Stimulated activated CD4-positive, alpha-beta T cell treated with anti-CD3 and anti-CD28 coated beads, Interleukin-4, amount 100 ng/mL, for 1 hour (primary cell): ENCODE measurements around the gene SRGAP3.

ENCODE experiments used
- DNase-seq: peaks from one replicate; pipeline ENCODE4 v3.0.0-alpha.2; 2020

The SRGAP3 gene

DNA sequence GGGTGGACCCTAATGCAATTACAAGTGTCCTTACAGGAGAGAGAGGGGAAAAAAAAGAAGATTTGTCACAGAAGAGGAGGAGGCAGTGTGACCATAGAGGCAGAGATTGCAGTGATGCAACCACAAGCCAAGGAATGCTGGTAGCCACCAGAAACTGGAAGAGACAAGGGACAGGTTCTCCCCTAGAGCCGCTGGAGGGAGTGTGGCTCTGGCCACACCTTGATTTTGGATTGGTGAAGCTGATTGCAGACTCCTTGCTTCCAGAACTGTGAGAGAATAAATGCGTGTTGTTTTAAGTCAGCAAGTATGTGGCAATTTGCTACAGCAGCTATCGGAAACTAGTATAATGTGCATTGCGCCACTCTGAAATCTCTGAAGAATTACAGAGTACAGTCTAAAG is 110.1 kb downstream of the SRGAP3 start:
- no peak for DNase-seq

DNA sequence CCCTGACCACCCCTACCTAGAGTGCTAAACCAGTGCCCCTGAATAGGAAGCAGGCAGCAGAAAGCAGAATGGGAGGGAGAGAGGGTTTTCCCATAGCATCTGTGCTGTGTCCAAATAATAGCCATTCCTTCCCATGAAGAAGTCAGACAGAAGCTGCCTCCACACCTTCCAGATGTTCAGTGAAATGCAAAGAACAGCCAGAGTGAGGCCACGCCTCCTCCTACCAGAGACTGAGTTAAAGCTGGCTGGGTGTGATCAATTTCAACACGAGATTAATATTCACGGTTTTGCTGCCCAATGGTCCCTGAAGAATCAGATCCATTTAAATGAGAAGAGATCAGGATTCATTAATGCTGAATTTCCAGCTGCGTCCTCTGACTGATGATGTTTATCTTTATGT is 111.8 kb downstream of the SRGAP3 start:
- no peak for DNase-seq

DNA sequence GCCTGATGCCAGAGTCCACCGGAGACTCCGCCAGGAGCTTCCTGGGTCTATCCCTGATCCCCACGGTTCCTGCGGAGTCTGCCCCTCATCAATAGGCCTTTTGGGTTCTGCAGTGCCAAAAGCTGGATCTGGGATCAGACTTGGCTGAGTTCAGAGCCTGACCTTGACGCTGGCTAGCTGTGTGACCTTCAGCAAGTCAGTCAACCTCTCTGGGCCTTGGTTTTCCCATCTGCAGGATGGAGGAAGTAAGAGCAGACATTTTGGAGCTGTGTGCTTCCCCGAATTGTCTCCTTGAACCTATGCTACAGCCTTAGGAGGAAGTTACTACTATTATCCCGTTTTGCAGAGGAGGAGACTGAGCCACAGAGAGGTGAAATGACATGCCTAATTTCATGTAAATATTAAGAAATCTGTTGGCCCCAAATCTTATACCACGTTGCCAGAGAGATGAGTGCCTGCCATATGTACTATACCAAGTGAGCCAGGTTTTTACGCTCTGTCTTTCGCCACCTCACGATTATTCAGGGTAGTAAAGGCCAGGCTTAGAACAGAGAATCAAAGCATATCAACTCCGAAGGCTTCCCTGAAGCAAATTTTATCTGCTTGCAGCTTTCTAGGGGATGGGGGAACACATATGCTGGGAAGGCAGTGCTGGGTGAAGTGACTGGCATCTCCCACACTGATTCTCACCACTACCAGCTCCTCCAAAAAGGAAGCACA is 112.5 kb downstream of the SRGAP3 start:
- DNase-seq, result no peak

DNA sequence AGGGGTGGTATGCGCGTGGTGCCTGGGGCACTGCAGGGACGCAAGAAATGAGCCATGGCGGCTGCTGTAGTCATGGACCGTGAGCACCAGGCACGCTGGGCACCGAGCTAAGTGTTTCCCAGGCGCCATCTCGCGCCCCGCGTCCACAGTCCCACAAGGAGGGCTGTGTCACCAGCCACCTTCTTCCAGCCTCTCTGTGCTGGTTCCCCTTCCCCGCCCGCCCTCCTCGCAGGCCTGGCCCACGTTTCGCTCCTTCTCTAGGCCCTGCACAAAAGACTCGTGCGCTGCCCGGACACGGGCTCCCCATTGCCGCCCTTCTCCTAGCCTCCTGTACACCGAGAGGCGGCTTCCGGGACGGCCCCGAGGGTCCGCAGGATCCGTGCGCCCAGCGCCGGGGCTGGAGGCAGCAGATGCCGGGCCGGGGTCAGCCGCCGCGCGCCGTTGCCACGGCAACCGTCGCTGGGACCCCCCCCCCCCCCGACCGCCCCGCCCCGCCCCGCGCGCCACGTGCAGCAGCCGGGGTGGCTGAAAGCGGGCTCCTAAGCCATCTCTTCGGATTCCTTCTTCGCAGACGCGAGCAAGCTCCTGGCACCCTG is 113.4 kb downstream of the SRGAP3 start:
- peak; percentile 9 for DNase-seq

DNA sequence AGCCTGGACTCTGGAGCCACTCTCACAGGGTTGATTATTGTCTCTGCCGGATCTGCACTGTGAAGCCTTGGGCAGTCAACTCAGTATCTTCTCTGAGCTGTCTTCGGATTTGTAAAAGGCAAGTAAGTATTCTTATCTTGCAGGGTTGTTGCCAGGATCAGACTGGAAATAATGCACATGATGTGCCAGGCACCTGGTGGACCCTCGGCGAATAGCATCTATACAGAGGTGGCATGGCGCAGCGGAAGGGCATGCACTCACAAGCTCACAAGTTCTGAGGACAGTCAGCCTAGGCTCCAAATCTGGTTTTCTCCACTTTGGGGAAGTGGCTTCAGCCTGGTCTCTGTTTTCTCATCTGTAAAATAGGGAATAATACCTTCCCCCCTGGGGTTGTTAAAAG is 113.9 kb downstream of the SRGAP3 start:
- DNase-seq, result no peak

DNA sequence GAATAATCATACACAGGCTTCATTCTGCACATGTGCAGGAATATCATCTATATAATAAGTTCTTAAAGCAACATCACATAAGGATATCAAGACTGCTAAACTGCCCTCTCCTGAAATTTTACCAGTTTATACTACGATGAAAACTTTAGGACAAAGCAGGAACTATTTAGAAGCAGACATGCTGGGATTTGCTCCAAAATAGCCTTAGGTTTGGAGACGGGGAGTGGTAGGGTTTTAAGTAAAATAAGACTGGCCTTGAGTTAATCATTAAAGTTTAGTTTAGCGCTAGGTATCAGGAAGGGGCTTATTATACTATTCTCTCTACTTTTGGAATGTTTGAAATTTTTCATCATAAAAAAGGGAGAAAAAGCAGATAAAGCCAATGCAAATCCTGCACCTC is 115.8 kb downstream of the SRGAP3 start:
- DNase-seq, result no peak

DNA sequence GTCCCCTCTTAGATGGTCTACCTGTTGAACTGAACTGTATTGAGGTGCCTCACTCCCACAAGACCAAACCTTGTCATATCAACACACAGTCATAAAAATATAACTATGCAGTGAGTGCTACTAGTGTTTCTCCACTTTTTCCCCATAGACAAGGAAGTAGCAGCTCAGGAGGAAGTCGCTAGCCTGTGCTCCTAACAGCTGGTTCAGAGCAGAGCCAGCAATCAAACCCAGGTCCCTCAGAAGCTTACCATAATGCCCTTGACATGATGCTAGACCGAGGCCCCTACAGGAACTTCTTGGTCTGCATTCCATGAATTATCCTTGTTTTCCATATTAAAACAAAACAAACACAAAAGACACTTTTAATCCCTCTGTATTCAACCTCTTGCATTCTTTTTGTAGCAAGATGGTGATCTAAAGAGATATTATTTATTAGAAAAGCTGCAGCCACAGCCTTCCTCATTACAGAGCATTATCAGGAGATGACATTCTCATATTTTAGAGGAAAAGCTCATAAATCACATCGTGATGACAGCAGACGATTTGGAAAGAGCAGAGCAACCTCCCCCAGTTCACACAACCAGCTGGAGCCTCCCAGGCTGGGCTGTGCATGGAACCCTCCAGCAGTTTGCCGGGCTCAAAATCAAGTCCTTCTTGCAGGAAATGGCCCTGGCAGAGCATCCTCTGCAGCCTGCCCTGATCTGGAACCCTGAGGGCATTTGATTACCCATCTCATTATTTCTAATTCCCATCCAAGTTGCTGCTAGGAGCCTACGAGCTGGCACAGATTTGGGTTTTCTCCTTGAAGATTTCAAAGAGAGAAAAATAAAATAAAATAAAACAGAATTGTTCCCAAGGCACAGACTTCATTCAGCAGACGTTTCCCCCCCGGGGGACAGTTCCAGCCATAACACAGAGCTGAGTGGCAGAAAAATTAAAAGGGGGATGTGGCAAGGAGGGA is 118.8 kb downstream of the SRGAP3 start:
- no peak for DNase-seq

DNA sequence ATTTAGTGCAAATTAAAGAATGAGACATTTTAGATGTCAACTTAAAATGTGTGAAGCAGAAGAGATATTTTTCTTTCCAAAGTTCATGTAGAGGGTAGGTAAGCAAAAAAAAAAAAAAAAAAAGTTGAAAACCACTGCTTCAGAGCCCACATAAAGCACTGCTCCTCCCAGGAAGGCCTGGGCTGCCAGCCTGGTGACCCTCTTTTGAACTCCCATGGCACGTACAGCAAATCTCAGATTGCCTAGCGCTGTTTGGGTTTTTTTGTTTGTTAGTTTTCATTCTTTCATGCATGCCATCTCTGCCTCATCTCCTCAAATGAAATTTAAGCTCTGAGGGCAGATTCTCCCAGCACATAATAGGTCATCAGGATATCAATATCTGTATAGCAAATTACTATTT is 120.1 kb downstream of the SRGAP3 start:
- DNase-seq, result no peak

DNA sequence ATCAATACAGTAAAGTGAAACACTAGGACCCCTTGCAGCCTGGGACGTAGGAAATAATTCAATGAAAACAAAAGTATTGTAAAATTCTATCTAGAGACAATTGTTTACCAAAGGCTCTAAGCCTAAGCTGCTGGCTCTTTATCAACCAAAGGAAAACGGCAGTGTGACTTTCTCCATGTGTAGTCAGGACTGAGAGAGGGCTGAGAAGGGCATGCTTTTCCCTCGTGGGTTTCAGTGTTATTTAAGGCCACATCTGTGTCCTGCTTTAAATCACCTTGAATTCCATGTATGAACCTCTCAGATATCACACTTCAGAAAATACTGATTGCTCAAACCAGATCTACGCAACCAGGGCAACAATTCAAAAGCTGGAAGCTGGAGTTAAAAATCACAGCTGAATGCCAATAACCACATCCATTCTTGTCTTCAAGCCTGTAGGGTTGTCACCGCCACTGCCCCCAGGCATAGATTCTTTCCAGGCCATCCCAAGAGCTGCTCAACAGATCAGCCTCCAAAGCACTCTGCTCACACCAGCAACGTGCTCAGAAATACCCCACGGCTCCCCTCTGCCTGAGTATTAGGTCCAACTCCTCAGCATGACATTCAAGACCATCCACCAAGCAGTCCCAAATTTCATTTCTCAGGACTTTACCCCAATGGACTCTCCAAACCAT is 124.0 kb downstream of the SRGAP3 start:
- DNase-seq, result no peak

DNA sequence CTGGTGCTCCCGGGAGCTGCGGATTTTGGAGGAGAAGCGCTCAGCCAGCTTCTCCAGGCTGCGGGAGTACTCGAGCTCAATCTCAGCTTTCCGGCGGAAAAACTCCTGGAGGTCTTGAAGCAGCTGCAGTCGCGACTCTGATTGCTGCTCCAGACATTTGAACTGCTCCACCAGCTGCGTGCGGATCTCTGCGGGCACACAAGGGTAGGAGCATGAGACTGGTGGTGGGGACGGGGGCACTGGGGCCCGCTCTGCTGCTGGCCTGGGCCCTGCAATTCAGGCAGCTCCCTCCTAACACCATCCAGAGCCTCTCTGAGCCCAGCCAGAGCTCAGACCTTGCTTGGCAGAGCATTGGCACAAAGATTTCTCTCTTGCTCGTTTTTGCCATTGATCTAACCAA is 124.7 kb downstream of the SRGAP3 start:
- no peak for DNase-seq

DNA sequence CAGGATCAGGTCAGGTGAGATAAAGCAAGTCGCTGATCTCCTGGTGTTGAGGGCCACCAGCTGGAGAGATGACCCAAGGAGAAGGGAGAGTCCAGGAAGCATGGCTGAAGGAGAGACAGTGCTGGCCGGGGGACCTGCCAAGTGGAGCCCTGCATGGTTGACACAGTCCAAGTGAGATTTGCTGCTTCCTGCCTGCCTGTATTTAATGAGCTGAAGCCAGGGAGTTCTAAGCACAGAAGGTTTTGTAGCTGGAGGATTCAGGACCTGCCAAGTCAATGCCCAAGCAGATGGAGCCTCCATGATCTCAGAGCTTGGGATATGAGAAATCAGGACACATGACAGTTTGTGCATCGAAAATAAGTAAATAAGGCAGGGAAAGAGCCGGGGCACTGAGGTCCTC is 125.6 kb downstream of the SRGAP3 start:
- no peak for DNase-seq

DNA sequence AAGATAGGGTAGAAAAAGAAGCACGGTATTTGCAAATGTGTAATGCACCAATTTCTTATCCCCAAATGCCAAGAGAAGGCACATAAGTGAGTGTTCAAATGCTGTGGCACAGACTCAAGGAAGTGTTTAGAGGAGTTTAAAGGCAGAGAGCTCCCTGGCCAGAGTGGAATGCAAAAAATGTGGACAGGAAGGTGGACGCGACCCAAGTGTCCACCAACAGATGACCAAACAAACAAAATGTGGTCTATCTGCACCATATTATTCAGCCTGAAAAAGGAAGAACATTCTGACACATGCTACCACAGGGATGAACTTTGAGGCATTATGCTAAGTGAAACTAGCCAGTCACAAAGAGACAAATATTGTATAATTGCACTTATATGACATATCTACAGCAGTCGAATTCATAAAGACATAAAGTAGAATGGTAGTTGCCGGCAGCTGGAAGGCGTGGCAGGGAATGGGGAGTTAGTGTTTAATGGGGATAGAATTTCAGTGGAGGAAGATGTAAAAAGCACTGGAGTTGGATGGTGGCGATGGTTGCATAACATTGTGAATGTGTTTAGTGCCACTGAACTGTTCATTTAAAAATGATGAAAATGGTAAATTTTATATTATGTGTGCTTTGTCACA is 126.6 kb downstream of the SRGAP3 start:
- DNase-seq, result no peak

DNA sequence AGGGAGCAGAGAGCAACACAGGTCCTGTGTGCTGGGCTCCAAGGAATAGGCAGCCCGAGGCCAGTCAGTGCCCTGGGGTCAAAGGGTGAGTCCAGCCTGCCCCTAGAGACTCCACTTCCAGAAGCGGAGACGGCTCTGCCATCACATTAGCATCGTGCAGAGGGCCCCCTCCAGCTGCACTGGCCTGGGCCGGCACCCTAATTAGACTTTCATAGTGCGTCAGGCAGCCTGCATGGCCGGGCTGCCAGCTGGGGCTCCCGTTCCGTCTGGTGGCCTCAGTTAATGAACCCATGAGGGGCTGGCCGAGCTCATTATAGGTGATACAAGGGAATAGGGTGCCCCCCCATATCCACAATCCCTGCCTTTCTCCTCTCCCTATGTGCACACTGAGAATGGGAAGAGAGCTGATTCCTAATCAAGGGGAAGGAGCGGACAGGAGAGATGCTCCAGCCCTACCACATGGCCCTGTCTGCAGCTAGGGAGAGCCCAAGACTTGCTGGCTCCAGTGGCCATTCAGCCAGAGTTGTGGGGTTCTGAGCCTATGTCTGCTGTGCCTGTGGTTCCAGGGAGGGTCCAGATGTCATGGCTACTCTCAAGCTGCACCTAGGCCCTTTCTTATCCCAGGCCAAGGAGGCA is 128.0 kb downstream of the SRGAP3 start:
- DNase-seq, result no peak

DNA sequence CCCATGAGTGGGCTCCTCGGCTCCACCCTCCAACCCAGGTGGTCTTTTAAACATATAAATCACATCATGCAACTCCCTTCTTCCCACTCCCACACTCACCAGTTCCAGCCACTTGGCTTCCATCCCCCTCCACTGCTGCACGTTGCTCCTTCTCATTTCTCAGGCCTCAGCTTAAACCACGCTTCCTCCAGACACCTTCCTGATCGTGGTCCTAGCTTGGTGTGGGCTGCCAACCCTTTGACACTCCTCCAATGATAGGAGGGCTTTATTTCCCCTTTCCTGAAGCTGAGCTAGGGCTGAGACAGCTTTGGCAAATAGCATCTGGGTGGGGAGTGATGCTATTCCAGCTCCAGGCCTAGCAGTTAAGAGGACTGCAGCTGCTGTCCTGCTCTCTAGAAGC is 130.1 kb downstream of the SRGAP3 start:
- no peak for DNase-seq

DNA sequence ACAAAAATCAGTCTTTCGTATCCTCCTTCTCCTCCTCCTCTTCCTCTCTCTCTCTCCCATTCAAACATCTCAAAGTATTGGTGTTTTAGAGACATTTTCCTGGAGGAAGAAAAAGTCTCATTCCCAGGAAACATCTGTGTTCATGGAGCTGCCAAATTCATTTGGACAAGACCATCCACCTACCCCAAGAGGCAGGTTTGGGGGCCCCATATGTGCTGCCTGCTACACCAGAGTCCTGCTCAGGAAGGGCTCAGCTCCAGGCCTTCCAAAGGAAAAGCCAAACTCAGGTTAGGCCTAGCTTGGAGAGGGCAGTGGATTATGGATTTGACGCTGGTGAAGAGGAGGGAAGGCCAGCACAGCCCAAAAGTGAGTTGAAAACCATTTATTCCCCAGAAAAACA is 131.2 kb downstream of the SRGAP3 start:
- no peak for DNase-seq

DNA sequence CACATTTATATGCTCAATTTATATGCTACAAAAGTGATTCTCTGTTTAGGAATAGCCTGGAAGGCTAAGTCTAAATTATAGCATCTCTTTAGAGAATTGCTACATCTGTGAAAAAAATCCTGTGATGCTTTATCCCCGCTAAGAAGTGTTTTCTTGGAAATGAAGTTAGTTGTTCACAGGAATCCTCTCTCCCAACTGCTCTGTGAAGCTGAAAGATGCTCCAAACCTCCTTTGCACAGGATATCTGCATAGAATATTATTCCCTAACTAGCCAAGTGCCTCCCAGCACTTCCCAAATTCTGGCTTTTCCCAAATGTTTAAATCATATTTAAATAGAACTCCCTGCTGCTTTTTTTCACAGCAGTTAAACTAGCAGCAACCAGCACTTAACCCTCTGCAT is 132.2 kb downstream of the SRGAP3 start:
- no peak for DNase-seq

DNA sequence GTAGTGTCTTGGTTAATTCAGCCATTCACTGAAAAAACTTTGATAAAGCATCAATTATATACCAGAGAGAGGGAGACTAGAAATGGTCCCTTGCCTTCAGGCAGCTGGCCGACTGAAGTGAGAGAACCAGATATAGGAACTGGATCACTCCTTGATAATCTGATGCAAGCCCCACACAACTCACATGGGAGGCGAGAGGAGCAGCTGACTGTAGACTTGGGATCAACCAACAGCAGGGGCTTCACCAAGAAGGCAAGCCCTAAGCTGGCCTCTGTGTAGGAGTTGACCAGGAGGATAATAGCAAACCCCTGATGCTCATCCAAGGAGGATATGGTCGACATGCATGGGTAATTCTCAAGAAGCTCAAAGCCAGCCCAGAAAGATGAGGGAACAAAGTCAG is 133.1 kb downstream of the SRGAP3 start:
- DNase-seq, result no peak

DNA sequence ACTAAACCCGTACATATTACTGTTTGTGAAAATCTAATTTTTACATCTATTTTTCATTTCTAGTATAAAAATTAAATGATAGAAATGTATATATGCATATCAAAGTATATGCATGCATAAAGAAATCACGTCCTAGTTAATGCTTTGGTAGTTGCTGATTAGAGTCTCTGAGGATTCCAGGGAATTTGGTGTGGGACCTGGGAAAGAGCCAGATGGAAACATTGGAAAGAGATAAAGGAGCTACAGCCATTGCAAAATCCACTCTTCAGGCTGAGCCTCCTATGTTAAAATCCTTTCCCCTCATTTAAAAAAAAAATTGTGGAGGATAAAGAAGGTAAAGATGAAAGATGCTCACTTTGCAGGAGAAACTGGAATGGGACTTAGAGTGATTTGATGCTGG is 134.1 kb downstream of the SRGAP3 start:
- no peak for DNase-seq

DNA sequence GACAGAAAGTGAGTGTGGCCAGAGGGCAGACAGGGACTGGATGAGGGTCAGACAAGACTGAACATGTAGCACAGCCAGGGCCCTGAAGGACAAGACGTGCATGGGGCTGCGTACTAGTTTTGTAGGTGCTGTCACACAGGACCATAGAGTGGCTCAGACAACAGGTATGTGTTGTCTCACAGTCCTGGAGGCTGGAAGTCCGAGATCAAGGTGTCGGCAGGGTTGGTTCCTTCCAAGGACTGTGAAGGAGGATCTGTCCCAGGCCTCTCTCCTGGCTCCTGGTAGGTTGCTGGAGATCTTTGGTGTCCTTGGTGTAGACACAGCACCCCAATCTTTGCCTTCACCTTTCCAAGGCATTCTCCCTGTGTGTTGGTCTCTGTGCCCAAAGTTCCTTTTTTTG is 136.4 kb downstream of the SRGAP3 start:
- DNase-seq, result no peak

DNA sequence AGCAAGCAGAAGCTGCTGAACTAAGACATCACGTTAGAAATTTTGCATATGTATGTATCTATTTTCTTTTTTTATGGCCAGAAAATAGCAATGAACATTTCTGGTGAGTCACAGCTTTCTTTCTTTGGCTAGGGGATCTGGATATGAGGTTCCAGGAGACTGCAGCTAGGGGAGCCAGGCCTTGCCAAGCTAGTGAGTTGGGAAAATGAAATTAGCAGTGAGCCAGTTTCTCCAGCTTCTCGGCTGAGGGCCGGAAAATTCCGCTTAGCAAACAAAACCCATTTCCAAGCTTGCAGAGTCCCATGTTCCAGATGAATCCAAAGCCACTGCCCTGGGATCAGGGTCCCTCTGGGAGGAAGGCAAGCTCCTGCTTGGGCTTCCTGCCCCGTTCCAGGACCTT is 137.6 kb downstream of the SRGAP3 start:
- no peak for DNase-seq

DNA sequence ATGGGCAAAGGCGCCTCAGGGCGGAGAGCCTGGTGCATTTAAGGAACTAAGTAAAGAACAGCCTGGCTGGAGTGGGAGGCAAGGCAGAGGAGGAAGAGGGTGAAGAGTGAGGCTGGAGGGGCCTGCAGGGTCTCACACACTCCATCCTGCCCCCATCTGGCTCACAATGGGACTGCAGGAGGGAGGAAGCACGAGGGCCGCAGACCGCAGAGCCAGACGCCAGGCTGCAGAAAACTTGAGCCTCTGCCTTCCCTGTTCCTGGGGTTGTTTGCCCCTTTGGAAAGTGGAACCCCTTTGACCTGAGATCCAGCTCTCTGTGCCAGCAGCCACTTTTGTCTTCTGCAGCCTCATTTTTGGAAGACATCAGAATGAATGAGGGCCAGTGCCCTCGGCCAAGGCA is 138.0 kb downstream of the SRGAP3 start:
- no peak for DNase-seq

DNA sequence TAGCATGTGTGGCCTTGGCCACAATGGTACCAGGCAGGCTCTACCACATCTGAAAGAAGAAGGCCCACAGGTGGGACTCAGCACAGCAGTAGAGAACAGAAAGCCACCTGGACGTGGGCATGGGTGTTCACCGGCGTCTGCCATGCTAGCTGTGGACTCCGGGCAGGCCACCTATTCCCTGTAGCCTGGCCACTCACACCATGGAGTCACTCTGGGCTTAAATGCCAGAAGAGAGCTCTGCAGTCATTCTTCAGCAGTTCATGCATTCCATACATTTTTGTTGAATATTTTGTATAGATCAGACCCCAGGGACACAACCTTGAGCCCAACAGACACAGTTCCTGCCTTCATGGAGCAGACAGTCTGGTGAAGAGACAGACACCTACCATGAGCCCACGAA is 138.6 kb downstream of the SRGAP3 start:
- no peak for DNase-seq
